ENCODE data around the gene ICAM3. TPM values are rescaled to one million over a fixed set of nuclear protein-coding genes. Genes with fewer than 3 reads are reported as not detected.

The ICAM3 gene
- total and polyA plus RNA-seq, 10 of the 15 experiments (the other 5 are each of a cell fraction or from before 2014, with no cell fraction given): 5.5 to 152 (median 90.7) TPM

DNA sequence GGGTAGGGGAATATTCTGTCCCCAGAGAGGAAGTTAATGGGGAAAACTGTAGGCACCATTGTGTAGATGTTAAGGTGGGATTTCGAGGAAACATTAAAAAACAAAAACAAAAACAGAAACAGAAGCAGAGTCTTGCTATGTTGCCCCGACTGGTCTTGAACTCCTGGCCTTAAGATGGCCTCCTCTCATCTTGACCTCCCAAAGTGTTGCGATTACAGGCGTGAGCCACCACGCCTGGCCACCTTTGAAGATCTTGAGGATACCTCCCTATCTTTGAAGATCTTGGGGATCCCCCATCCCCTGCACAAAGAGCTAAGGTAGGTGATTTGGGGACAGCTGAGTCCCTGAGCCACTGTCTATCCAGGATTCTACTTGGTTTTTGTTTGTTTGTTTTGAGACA lies 553 bp upstream of the ICAM3 start:
- RAD21 ChIA-PET (ENCODE audit: unreplicated experiment): interaction anchor here (0.9 kb wide), 2 partner anchors 51 to 81 kb away, joined by 3 read pairs; partner anchors contain the start of gene ICAM5
- WGBS (ENCODE audit: insufficient coverage, insufficient replicate concordance, low lambda C conversion rate, missing lambda C conversion rate): 55% methylated on average over 5 of the region's 5 CpGs
- H3K27me3 ChIP-seq (replicated peaks in 1 of 2; ENCODE audit: control insufficient read depth in 2 of 2, insufficient read depth in 2 of 2, low read length in 1 of 2): no peaks in the 10 kb centered on the region

More for the DNA sequence above, 553 bp upstream of the ICAM3 start:
- Histone ChIP-seq H2AFZ (ENCODE audit: control insufficient read depth, low read depth, low read length) (peak overlapping the region; percentile 81; the same call in 1 of the 2 replicates), H3K27ac (ENCODE audit: control insufficient read depth, insufficient read depth) (peak overlapping the region; percentile 85), H3K79me2 (ENCODE audit: control insufficient read depth, insufficient read depth, low read length) (peaks cover 13% of the 10 kb centered on the region), H4K20me1 (ENCODE audit: control insufficient read depth, insufficient read depth) (no peaks in the 10 kb centered on the region), H3K9ac (ENCODE audit: control insufficient read depth, insufficient read depth, low read length) (peak overlapping the region; percentile 85; the same call in 1 of the 2 replicates), H3K9me3 (replicated peaks; ENCODE audit: control insufficient read depth, insufficient read depth, low read length) (no peaks in the 10 kb centered on the region), H3K36me3 (ENCODE audit: control insufficient read depth in 2 of 2, insufficient read depth in 2 of 2, low read length in 1 of 2) (peaks cover 4 to 7% of the 10 kb centered on the region in 2 experiments; a peak in 3 of 4 replicates), H3K4me1 (ENCODE audit: control insufficient read depth, insufficient read depth, low read length) (peaks cover 9% of the 10 kb centered on the region), H3K4me2 (ENCODE audit: control insufficient read depth, insufficient read depth) (peak overlapping the region; percentile 100), H3K4me3 (peak overlapping the region; percentile 90)
- FAIRE-seq (no peak), DNase-seq (ENCODE audit: low read depth, low spot score) (no peak), ATAC-seq (no peak)
- in situ Hi-C loops (cut with MboI): no loop called here
- ChIA-PET SMC1A (ENCODE audit: uncharacterized antibody, unreplicated experiment) (interaction anchor here (0.8 to 1.2 kb wide), 3 partner anchors 51 to 76 kb away, joined by 3 to 4 read pairs (median 4); partner anchors contain the start of genes ICAM1 and ICAM5), CTCF (interaction anchor here (0.7 to 1.7 kb wide), 5 partner anchors 12 to 227 kb away, joined by 3 to 7 read pairs (median 4); no protein-coding TSS in a partner anchor), POLR2A (interaction anchor here (0.5 to 0.6 kb wide), 3 partner anchors 41 to 1248 kb away, joined by 3 to 7 read pairs (median 3); partner anchors contain the start of gene TYK2)
- intact Hi-C loops (cut with micrococcal nuclease; ENCODE audit: unreplicated experiment): no loop called here
- TF ChIP-seq ATF3 (IDR thresholded peaks at IDR 0.05; ENCODE audit: borderline replicate concordance, extremely low read depth, low read depth, low read length): no peak
- TF ChIP-seq MLLT1 (IDR thresholded peaks at IDR 0.05): 0 out of 2 replicates have a peak, but pooled peaks have one; percentile 29
- no peak for TF ChIP-seq NR2F1 (conservative IDR thresholded peaks at IDR 0.05)
- no peak for TF ChIP-seq CBX5 (IDR thresholded peaks at IDR 0.05; ENCODE audit: low read depth)
- TF ChIP-seq CHD4 (IDR thresholded peaks at IDR 0.05): no peak
- 0 out of 2 replicates have a peak, but pooled peaks have one; percentile 53 for TF ChIP-seq SMARCA5 (IDR thresholded peaks at IDR 0.05)
- TF ChIP-seq NBN (IDR thresholded peaks at IDR 0.05): no peak
- TF ChIP-seq, protein P1, sequence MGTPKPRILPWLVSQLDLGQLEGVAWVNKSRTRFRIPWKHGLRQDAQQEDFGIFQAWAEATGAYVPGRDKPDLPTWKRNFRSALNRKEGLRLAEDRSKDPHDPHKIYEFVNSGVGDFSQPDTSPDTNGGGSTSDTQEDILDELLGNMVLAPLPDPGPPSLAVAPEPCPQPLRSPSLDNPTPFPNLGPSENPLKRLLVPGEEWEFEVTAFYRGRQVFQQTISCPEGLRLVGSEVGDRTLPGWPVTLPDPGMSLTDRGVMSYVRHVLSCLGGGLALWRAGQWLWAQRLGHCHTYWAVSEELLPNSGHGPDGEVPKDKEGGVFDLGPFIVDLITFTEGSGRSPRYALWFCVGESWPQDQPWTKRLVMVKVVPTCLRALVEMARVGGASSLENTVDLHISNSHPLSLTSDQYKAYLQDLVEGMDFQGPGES (IDR thresholded peaks at IDR 0.05): no peak
- BruUV-seq (replicated peaks): TSS peak; percentile 87
